Fibroblast of skin of left biceps (primary cell): ENCODE measurements around the gene ATP8B2.
"Not testable (repeated sequence)": the region's sequence is repeated elsewhere in the genome, so short reads cannot be mapped to it uniquely, and the experiment has no call there.

Experiments used
- DNase-seq, 2 experiments: peaks; one replicate each; pipeline ENCODE4 v3.0.0-alpha.2; 2013; ENCODE audit warnings: low read depth in 2 of 2

Gene ATP8B2, protein sequence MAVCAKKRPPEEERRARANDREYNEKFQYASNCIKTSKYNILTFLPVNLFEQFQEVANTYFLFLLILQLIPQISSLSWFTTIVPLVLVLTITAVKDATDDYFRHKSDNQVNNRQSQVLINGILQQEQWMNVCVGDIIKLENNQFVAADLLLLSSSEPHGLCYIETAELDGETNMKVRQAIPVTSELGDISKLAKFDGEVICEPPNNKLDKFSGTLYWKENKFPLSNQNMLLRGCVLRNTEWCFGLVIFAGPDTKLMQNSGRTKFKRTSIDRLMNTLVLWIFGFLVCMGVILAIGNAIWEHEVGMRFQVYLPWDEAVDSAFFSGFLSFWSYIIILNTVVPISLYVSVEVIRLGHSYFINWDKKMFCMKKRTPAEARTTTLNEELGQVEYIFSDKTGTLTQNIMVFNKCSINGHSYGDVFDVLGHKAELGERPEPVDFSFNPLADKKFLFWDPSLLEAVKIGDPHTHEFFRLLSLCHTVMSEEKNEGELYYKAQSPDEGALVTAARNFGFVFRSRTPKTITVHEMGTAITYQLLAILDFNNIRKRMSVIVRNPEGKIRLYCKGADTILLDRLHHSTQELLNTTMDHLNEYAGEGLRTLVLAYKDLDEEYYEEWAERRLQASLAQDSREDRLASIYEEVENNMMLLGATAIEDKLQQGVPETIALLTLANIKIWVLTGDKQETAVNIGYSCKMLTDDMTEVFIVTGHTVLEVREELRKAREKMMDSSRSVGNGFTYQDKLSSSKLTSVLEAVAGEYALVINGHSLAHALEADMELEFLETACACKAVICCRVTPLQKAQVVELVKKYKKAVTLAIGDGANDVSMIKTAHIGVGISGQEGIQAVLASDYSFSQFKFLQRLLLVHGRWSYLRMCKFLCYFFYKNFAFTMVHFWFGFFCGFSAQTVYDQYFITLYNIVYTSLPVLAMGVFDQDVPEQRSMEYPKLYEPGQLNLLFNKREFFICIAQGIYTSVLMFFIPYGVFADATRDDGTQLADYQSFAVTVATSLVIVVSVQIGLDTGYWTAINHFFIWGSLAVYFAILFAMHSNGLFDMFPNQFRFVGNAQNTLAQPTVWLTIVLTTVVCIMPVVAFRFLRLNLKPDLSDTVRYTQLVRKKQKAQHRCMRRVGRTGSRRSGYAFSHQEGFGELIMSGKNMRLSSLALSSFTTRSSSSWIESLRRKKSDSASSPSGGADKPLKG

GRCh38 chr1:154324669-154325582 lies at the start of gene ATP8B2:
ATP8B2 (plus strand) TSS chr1:154325525; CDS start chr1:154328142, 2,617 bp downstream.
- DNase-seq = peak; percentile 56 to 58

DNA sequence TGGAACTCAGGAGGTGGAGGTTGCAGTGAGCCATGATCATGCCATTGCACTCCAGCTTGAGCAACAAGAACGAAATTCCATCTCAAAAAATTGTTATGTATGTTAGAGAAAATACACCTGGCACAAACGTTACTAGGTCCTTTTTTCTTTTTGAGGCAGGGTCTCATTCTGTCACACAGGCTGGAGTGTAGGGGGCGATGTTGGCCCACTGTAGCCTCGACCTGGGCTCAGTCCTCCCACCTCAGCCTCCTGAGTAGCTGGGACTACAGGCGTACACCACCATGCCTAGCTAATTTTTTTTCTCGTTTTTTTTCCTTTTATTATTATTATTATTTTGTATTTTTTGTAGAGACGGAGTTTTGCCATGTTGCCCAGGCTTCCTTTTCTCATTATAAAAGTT lies 48.5 kb upstream of the ATP8B2 start:
- DNase-seq = no peak

- not testable (repeated sequence) for DNase-seq
Measured at GRCh38 chr1:154287591-154287990, 37.7 kb upstream of the ATP8B2 start.

DNA sequence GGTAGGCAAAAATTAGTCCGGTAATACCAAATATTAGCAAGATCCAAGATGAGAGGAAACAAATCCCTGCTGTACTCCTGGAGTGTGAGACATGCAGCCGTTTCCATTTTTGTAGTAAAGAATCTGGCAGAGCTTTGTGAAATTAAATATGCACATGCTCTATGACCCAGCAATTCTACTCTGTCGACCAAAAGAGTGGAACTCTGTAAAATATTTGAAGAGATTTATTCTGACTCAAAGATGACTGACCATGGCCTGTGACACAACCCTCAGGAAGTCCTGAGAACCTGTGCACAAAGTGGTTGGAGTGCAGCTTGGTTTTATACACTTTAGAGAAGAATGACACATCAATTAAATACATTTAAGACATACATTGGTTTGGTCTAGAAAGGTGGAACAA lies 36.7 kb upstream of the ATP8B2 start:
- DNase-seq = no peak

DNA sequence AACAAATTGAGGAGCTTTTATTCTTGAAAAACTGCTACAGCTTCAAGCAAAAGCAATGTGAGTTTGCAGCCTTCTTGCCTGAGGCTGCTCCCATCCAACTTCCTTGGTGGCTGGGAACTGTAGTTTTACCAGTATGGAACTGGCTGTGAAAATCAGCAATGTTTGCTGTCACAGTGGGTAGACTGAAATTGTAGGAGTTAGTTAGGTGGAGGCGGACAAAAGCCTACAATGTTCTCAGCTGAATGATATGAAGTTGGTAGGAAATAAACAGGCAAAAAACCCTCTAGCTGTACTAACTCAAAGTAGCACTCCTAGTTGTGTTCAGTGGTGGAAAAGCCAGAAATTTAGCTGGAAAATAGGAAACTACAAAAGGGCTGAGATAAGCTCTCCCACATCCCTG lies 34.4 kb upstream of the ATP8B2 start:
- DNase-seq = no peak

DNA sequence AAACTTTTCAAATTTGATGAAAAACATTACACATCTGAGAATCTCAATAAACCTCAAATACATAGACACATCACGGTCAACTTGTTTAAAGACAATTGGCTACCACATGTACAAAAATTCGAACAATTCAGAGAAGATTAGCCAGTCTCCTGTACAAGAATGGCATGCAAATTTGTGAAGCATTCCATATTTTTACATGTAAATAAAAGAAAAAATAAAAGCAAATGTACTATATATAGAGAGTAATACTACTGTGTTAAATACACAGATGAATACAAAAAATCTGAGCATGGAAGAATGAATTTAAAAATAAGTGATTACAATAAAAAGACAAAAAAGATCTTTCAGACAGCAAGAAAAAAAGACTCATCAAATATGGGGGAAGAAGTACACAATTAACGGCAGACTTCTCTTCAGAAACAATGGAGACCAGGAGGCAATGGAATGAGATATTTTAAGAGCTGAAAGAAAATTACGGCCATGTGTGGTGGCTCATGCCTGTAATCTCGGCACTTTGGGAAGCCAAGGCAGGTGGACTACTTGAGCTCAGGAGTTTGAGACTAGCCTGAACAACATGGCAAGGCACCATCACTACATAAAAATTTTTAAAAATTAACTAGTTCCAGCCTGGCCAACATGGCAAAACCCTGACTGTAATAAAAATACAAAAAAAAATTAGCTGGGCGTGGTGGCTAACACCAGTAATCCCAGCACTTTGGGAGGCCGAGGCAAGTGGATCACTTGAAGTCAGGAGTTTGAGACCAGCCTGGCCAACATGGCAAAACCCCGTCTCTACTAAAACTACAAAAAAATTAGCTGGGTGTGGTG lies 29.7 kb upstream of the ATP8B2 start:
- DNase-seq = no peak

GRCh38 chr1:154301582-154301981 lies 23.7 kb upstream of the ATP8B2 start:
- no peak for DNase-seq

DNA sequence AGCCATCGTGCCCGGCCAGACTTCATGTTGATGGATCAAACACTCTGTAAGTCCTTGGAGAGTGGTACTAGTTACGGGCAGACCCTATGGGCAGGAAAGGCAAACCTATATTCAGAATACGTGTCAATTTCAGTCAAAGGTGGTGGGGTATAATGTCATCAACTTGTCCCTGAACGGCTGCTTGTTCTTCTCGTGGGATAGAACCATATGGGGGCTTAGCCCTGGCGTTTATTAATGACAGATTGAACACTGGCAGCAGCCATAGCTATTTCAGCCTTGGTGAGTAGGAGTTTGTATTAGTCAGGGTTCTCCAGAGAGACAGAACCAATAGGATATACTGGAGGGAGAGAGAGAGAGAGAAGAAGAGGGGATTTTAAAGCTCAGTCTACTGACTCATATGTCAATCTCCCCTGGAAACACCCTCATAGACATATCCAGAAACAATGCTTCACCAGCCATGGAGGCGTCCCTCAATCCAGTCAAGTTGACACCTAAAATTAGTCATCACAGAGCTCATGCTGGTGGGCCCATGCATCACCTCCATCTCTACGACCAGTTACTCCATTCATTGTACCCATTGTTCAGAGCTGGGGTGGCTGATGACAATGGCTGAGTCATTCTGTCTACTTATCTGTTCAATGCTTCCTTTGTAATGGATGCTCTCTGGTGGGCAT lies 20.5 kb upstream of the ATP8B2 start:
- DNase-seq = no peak

DNA sequence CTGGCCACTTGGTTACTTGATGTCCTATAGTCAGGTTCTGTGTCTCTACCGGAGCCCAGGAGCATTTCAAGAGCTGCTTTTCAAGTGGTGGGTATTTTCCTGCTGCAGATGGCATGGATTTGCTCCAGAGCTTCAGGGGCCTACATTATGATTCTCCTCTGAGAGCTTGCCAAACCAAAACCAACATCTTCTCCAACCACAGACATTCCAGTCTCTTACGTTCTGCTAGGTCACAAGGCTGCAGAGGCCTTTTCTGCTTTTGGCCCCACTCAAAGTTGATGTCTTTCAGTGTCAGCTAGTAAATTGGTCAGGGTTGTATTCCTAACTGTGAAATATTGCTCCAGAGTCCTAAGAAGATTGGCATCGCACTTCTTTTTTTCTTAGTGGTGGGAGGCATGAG lies 19.2 kb upstream of the ATP8B2 start:
- no peak for DNase-seq

GRCh38 chr1:154307670-154308270 lies 17.6 kb upstream of the ATP8B2 start:
- DNase-seq = not testable (repeated sequence)

GRCh38 chr1:154309136-154309535 lies 16.2 kb upstream of the ATP8B2 start:
- not testable (repeated sequence) for DNase-seq

DNA sequence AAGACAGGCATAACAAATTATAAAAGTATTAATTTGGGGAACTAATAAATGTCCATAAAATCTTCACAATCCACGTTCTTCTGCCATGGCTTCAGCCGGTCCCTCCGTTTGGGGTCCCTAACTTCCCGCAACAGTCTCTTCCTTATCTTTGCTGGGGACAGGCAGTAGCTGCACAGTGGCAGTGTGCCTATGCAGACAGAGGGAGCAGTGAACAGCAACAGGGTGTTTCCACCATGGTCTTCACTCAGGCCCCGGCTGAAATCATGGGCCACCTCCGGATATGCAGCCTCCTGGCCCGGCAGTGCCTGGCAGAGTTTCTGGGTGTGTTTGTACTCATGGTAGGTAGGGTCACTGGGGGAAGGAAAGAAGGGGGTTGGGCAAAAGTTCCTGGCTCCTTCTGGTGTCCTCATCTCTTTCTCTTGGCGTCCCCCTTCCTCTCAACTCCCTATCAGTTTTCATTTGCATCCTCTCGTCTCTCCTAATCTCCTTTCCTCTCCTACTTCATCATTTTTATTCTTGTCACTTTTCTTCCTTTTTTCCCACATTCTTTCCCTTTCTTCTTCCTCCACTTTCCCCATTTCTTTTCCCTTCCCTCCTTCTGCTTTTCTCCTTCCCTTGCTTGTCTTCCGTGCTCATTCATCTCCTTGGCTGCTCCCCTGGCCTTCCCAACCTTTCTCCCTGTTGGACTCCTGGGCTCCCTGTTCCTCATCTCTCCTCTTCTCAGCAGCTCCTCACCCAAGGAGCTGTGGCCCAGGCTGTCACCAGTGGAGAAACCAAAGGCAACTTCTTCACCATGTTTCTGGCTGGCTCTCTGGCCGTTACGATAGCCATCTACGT lies 12.9 kb upstream of the ATP8B2 start:
- DNase-seq = not testable (repeated sequence)

- DNase-seq = no peak
Measured at GRCh38 chr1:154313066-154313356, 12.3 kb upstream of the ATP8B2 start.

DNA sequence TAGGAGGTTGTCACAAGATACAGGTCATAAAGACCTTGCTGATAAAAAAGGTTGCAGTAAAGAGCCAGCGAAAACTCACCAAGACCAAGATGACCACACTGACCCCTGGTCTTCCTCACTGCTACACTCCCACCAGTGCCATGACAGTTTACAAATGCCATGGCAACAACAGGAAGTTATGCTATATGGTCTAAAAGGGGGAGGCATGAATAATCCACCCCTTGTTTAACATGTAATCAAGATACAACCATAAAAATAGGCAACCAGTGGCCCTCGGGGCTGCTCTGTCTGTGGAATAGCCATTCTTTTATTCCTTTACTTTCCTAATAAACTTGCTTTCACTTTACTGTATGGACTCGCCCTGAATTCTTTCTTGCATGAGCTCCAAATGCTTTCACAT lies 11.1 kb upstream of the ATP8B2 start:
- DNase-seq = not testable (repeated sequence)

DNA sequence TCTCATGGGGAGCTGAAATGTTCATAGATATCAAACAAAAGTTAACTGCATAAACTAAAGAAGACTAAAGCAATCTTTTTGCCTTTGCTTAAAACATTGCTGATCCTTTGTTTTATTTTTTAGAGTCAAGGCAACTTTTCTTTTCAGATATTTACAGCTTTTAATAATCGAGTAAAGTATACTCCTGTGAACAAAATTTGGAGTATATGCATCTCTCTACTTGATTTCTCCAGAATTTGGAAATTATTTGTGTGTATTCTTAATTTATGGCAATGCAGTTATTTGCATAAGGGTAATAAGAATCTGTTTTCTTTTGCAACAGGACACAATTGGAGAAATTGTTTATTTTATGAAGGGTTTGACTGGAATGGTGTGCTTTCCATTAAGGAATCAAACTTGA lies 8.6 kb upstream of the ATP8B2 start:
- DNase-seq = no peak

DNA sequence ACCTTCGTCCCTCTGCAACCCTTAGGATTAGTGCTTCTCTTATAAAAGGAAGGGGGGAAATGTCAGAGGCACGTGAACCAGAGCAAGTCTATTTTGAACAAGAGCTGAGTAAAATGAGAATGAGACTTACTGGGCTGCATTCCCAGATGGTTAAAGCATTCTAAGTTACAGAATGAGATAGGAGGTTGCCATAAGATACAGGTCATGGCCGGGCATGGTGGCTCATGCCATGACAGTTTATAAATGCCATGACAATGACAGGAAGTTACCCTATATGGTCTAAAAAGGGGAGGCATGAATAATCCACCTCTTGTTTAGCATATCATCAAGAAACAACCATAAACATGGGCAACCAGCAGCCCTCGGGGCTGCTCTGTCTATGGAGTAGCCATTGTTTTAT lies 6.9 kb upstream of the ATP8B2 start:
- DNase-seq = no peak

DNA sequence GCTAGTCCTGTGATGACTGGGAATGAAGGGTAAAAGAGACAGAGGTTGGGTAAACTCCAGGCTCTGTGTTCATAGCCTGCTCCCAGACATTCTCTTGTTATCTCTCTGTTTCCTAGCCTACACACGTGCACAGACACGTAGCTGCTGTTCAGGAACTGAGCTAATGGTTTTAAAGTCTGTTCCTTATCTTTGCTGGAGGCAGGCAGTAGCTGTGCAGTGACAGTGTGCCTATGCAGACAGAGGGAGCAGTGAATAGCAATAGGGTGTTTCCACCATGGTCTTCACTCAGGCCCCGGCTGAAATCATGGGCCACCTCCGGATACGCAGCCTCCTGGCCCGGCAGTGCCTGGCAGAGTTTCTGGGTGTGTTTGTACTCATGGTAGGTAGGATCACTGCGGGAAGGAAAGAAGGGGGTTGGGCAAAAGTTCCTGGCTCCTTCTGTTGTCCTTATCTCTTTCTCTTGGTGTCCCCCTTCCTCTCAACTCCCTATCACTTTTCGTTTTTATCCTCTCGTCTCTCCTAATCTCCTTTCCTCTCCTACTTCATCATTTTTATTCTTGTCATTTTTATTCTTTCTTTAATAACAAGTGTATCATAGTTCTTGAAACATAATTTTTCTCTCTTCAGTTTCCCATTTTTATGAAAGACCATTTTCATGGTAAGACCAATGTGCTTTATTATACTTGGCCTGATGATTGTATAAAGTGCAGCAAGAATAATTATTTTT lies 4.3 kb upstream of the ATP8B2 start, which contains the start of gene AQP10:
TSS of gene AQP10 (plus strand) at position 212 of the 727 bp plus-strand sequence. CDS start at position 275, 63 bp downstream.
- no peak for DNase-seq

GRCh38 chr1:154321609-154321934 lies 3.8 kb upstream of the ATP8B2 start:
- not testable (repeated sequence) for DNase-seq
